PFSK-1 (cell line): Measurements from ENCODE around the gene ANKS4B.

ENCODE experiments used
- FOXP2 ChIP-seq: optimal IDR thresholded peaks from 2 replicates; pipeline ENCODE3; 2011; ENCODE audit warnings: borderline replicate concordance, control low read depth, inconsistent platforms; ENCODE audit not compliant: insufficient read depth; ENCODE audit errors: extremely low read length, extremely low read depth
- POLR2AphosphoS5 ChIP-seq: IDR thresholded peaks from 2 replicates; pipeline ENCODE4 v1.6.1; 2012; ENCODE audit warnings: low read depth, mild to moderate bottlenecking, control low read depth, low read length, moderate library complexity
- REST ChIP-seq, 2 experiments: IDR thresholded peaks; 2 replicates each; pipeline versions ENCODE4 v1.6.1 to v1.8.0; 2011 to 2012; ENCODE audit warnings: low read depth in 2 of 2, low read length in 2 of 2, control low read depth in 1 of 2, inconsistent platforms in 1 of 2, mild to moderate bottlenecking in 1 of 2, moderate library complexity in 1 of 2; ENCODE audit not compliant: insufficient read depth in 1 of 2
- SIN3A ChIP-seq: IDR thresholded peaks from 2 replicates; pipeline ENCODE4 v1.6.1; 2012; ENCODE audit warnings: mild to moderate bottlenecking, low read length, moderate library complexity, borderline replicate concordance; ENCODE audit not compliant: insufficient read depth
- TAF1 ChIP-seq: IDR thresholded peaks from 2 replicates; pipeline ENCODE4 v1.6.1; 2012; ENCODE audit warnings: low read length, control low read depth, borderline replicate concordance; ENCODE audit not compliant: insufficient read depth

Gene ANKS4B

GRCh38 chr16:21186326-21186691 is 47.2 kb upstream of the ANKS4B start:
- no peak for TF ChIP-seq TAF1
- TF ChIP-seq FOXP2: no peak
- no peak for TF ChIP-seq POLR2AphosphoS5
- TF ChIP-seq REST (IDR thresholded peaks at IDR 0.05; ENCODE audit: insufficient read depth in 1 of 2, low read depth in 2 of 2, low read length in 2 of 2): no peak
- no peak for TF ChIP-seq SIN3A

- TF ChIP-seq POLR2AphosphoS5 (no peak), FOXP2 (no peak), SIN3A (no peak), REST (IDR thresholded peaks at IDR 0.05; ENCODE audit: insufficient read depth in 1 of 2, low read depth in 2 of 2, low read length in 2 of 2) (no peak), TAF1 (no peak)
Measured at GRCh38 chr16:21189311-21189710, 44.2 kb upstream of the ANKS4B start.

GRCh38 chr16:21190013-21190412 is 43.5 kb upstream of the ANKS4B start:
- TF ChIP-seq POLR2AphosphoS5: no peak
- no peak for TF ChIP-seq REST (IDR thresholded peaks at IDR 0.05; ENCODE audit: insufficient read depth in 1 of 2, low read depth in 2 of 2, low read length in 2 of 2)
- no peak for TF ChIP-seq FOXP2
- TF ChIP-seq TAF1: no peak
- no peak for TF ChIP-seq SIN3A

GRCh38 chr16:21190599-21190998 is 42.9 kb upstream of the ANKS4B start:
- TF ChIP-seq REST (IDR thresholded peaks at IDR 0.05; ENCODE audit: insufficient read depth in 1 of 2, low read depth in 2 of 2, low read length in 2 of 2) (no peak), FOXP2 (no peak), SIN3A (no peak), POLR2AphosphoS5 (no peak), TAF1 (no peak)

- TF ChIP-seq POLR2AphosphoS5 (no peak), REST (IDR thresholded peaks at IDR 0.05; ENCODE audit: insufficient read depth in 1 of 2, low read depth in 2 of 2, low read length in 2 of 2) (no peak), FOXP2 (no peak), SIN3A (no peak), TAF1 (no peak)
Measured at GRCh38 chr16:21192991-21193390, 40.5 kb upstream of the ANKS4B start.
